Stimulated activated naive CD4-positive, alpha-beta T cell treated with Interleukin-2 at 50 U/mL for 16 hours (primary cell): ENCODE measurements around the gene TMEM59L.

ENCODE experiments used
- DNase-seq: peaks from one replicate; lab custom pipeline; 2025; lab: John Stamatoyannopoulos, UW

TMEM59L gene

DNA sequence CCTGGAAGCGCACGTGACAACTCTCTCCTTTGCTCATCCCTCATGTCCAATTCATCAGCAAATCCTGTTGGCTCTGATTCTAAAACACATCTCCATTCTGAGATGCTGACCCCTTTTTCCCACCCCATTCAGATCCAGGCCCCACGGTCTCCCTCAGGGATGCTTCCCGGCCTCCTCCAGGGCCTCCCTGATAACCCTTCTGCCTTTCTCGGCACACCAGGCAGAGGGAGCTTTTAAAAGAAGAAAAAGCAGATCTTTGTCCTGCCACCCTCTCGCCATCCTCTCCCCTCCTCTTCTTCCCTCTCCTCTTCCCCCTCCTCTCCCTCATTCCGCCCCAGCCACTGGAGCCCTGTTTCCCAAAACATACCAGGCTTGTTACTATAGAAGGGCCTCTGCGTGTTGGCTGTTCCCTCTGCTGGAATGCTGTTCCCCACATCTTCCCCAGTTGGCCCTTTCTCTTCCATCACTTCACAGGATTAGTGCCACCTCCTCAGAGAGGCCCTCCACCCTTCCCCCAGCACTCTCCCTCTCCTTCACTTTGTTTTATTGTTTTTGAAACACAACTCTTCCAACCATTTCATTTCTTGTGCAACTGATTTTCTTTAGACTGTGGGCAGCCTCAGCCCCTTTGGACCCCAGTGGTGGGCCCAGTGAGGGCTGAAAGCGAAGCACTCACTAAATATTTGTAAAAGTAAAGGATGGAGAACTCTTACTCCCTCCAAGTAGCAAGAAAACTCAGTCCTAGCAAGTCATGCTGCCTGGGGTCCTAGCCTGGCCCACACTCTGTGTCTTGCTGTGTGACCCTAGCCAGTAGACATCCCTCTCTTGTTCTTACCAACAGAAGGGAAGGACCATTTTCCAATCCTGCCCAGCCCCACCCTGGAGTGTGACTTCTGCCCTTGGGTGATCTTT is 3.6 kb upstream of the TMEM59L start:
- no peak for DNase-seq

DNA sequence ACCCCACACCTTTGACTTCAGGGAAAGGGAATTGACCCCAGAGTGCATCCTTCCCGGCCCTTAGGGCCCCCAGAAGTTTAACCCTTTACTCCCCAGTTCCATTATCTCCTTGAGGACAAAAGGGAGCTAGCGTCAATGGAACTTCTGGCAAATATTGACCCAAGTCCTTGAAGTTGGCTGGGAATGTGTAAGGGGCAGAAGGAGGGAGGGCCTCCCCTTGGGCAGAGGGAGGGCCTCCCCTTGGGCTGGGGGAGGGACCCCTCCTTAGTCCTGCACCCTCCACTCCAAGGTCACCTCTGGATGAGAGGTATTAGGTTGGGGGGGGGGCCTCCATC is 3.0 kb upstream of the TMEM59L start:
- no peak for DNase-seq

GRCh38 chr19:18610245-18610555 is 2.5 kb upstream of the TMEM59L start:
- DNase-seq: no peak

DNA sequence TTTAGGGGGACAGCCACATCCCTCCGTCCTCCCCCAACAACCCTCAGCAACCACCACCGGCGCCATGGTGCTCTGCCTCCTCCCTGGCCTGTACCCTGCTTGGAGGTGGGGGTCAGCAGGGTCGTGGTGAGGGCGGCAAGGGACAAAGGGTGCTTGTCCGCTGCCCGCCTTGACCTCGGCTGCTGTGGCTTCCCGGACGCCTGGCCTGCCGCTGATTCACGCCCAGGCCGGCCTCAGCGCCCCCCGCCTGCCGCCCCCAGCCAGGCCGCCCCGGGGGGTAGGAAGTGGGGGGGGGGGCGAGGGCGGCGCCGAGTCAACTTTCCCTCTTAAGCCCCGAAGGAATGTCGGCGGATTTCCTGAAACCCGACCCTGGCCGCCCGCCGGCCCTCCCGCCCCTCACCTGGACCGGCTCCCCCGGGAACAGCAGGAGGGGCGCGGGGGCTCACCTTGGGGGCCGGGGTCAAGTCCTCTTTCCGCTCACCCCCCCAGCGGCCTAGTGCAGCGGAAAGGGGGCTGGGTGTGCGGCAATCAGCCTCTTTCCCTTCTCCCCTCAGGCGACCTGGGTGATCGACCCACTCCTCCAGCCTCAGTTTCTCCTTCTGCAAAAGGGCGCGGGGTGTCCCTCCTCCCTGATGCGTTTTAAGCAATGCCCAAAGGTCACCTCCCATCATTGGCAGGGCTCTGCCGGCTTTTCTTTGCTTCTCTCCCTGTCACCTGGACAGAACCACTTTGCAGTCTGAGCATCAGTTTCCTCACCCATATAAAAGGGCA is 1.9 kb upstream of the TMEM59L start:
- DNase-seq: no peak

- no peak for DNase-seq
Observed at GRCh38 chr19:18611327-18612050, 1.2 kb upstream of the TMEM59L start.

DNA sequence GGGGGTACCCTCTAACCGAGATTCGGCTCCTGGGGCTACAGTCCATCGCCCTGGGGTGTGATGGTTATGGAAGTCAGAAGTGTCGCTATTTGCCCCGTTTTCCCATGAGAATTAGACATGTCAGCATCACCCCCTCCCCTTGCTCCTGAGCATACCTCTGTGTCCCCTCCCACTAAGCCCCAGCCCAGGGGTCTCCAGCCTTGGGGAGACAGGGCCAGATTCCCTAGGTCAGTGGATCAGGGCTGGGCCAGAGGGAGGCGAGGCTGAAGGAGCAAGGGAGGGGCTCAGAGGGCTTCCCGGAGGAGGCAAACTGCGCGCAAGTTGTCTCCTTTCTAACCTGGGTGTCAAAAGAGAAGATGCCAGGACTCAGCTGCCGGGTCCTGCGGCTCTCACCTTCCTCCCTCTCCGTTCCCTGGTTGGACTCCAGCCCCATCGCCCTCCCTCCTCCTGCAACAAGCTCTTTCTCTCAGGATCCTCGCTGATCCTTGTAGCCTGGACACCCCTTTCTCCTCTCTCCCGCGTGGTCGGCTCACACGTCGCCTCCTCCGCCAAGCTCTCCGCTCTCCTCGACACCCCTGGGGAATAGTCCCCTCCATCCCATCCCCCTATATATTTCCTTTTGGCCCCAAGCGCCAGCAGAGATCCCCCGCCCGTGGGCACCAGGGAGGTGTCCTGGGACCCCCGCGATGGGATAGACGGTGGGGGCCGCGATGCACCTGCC is 459 bp upstream of the TMEM59L start:
- DNase-seq: no peak

- no peak for DNase-seq
Observed at GRCh38 chr19:18613589-18614234, 1.0 kb downstream of the TMEM59L start.

DNA sequence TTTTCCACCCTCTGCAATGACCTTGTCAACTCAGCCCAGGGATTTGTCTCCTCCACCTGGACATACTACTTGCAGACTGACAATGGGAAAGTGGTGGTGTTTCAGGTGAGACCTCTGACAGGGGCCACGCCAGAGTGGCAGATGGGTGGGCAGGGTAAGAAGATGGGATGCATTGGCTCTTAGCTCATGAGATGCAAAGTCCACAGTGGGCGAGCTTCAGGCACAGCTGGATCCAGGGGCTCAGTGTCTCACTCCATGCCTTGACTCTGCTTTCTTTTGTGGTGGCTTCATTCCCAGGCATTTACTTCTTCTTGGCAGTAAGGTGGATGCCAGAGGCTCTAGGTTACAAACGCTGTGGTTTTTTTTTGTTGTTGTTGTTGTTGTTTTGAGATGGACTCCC is 3.4 kb downstream of the TMEM59L start:
- no peak for DNase-seq

- no peak for DNase-seq
Observed at GRCh38 chr19:18617562-18617961, 4.9 kb downstream of the TMEM59L start.

DNA sequence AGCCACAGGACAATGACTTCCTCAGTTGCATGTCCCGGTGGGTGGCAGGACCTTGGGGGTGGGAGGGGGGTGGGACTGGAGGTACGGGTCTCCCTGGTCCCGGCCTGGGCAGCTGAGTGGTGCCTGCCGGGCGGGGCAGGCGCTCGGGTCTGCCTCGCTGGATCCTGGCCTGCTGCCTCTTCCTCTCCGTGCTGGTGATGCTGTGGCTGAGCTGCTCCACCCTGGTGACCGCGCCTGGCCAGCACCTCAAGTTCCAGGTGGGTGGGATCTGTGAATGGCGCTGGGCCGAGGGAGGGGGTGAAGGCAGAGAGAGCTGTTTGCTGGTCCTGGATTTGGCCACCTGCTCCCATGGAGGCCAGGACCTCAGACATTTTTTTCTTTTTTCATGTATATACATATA is 5.6 kb downstream of the TMEM59L start:
- no peak for DNase-seq

- no peak for DNase-seq
Observed at GRCh38 chr19:18620311-18620710, 7.6 kb downstream of the TMEM59L start.

GRCh38 chr19:18620902-18621301 is 8.2 kb downstream of the TMEM59L start:
- DNase-seq: no peak

GRCh38 chr19:18626906-18627305 is 14.2 kb downstream of the TMEM59L start:
- DNase-seq: no peak

GRCh38 chr19:18629166-18630088 is 16.8 kb downstream of the TMEM59L start:
- DNase-seq: no peak

DNA sequence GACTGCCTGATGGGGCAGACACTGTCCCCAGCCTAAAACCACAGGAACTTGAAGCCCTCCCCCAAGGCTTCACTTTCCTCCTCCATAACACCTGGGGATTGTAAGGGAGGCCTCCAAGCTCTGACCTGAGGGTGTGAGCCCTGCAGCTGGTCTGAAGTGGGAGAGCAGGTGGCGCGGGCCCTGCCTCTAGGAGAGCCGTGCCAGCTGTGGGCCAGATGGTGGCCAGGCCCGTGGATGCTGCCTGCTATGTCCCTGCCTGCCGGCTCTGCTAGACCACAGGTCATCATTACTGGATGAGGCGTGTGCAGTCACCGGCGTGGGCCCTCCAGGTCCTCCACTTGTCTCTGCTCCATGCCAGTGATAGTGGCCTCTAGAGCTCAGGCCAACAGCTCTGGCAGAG is 20.7 kb downstream of the TMEM59L start:
- DNase-seq: no peak

DNA sequence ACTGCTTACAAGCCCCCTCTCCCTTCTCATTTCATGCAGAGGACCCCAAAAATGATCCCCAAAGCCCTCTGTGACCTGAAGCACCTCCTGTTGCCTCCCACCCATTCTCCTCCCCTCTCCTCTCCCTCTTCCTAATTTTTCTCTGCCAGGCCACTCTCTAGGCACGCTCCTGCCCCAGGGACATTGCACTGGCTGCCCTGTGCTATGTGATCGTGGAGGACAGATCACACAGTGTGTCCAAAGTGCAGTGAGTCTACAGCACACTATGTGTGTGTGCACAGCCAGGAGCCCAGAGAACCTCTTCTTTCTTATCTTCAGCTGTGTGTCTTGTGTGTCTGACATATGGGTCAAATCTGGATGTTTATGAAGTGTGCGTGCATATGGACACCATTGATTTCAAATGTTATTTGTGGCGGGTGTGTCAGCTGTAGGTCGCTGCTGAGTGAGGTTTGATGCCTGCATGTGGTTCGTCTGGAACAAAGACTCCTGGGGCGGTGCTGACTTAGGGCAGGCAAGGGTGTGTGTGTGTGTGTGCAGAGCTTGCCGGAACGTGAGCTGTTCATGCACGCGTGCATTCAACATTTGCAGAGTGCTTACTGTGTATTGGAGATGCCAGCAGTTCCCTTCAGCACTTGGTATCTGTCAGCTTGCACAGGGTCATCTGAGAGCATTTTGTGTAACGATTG is 22.1 kb downstream of the TMEM59L start:
- no peak for DNase-seq

DNA sequence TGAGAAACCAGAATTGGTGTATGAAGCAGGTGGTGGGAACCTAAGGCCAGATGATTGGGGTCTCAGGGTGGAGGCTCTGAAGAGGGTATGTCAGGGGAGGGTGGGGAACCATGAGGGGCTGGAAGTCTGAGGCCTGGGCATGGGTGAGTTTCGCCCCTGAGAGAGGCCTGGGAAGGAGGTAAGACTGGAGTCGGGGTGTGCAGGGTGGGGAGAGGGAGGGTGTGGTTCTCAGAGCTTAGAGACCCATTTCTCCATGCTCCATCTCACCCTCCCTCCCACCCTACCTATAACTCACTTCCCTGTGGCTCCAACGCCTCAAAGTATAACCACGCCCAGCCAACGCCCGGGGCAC is 23.1 kb downstream of the TMEM59L start:
- no peak for DNase-seq

- peak; percentile 96 for DNase-seq
Observed at GRCh38 chr19:18636183-18636968, 23.7 kb downstream of the TMEM59L start.

GRCh38 chr19:18636969-18637629 is 24.4 kb downstream of the TMEM59L start, which contains the start of gene KLHL26:
TSS of gene KLHL26 (plus strand) at chr19:18637028. CDS start at chr19:18637055, 27 bp downstream.
- DNase-seq: no peak
